D341Med (cell line): Measurements from ENCODE around the gene SSH2.
"Not testable (repeated sequence)": the region's sequence is repeated elsewhere in the genome, so short reads cannot be mapped to it uniquely, and the experiment has no call there.

Experiments
- DNase-seq: peaks from one replicate; pipeline ENCODE4 v3.0.0; 2012; ENCODE audit warnings: low spot score

Gene SSH2

GRCh38 chr17:29874931-29875596, 55.0 kb downstream of the SSH2 start:
- no peak for DNase-seq

GRCh38 chr17:29874358-29874757, 55.7 kb downstream of the SSH2 start:
- DNase-seq, result not testable (repeated sequence)

GRCh38 chr17:29873476-29873875, 56.6 kb downstream of the SSH2 start:
- no peak for DNase-seq

DNA sequence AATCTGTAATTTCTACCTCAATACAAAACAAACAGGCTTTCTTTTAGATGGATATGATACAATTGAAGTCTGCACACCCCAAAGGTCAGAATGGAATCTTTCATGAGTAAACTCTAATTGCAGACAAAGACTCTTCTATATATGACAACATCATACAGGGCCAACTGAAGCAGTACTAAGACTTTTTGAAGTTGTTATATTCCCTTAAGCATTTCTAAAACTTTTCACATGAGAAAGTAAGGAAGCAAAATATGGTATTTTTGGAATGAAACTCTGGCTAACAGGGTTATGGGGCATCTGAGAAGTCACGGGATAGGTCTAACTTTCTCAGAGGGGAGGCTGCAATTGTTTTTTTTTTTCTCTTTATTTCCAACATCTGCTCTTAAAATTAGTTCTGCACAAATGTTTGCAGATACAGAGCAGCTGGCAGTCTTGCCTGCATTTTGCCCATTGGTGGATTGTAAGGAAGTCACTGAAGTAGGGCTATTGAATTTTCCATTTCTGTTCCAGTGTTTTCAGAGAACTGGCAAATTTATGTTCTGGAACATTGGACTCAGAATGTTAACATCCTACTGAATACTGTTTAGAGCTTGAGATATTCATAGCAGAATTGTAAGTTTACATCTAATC, 59.1 kb downstream of the SSH2 start:
- no peak for DNase-seq

GRCh38 chr17:29867643-29868181, 62.3 kb downstream of the SSH2 start:
- peak; percentile 36 for DNase-seq

- no peak for DNase-seq
Observed at GRCh38 chr17:29866746-29867404, 63.2 kb downstream of the SSH2 start.

- DNase-seq, result no peak
Observed at GRCh38 chr17:29864615-29865014, 65.4 kb downstream of the SSH2 start.

GRCh38 chr17:29864123-29864522, 65.9 kb downstream of the SSH2 start:
- DNase-seq, result not testable (repeated sequence)

DNA sequence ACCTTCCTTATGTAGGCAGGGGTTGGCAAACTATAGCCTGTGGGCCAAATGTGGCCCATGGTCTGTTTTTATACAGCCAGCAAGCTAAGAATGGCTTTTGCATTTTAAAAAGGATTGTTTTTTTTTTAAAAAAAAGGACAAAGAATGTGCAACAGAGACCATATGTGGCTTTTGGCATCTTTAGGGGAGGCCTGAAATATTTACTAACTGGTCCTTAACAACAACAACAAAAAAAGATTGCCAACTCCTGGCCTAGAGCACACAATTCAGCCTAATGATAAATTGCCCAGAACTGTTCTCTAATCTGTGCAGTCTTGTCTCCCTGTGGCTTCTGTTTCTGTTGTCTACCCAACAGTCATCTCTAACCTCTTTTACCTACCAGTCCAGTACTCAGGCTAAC, 67.1 kb downstream of the SSH2 start:
- no peak for DNase-seq

DNA sequence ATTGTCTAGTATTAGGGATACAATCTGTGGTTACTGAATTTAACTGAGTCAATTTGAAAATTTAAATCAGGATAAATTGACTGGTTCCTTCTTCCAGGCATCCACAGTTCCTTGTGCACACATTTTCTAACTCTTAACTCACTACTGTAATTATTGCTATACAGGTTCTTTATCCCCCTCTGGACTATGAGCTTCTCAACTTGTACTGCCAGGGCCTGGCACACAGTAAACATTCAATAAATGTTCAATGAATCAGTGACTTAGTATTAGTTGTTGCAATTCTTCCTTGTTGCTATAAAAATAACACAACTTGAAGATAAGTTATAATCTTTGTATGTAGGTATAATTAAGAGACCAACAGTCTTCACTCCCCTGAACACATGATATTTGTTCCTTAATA, 67.9 kb downstream of the SSH2 start:
- no peak for DNase-seq

DNA sequence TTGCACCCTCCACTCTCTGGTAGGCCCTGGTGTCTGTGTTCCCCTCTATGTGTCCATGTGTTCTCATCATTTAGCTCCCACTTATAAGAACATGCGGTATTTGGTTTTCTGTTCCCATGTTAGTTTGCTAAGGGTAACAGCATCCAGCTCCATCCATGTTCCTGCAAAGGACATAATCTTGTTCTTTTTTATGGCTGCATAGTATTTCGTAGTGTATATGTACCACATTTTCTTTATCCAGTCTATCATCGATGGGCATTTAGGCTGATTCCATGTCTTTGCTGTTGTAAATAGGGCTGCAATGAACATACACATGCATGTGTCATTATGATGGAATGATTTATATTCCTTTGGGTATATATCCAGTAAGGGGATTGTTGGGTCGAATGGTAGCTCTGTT, 70.6 kb downstream of the SSH2 start:
- not testable (repeated sequence) for DNase-seq

- DNase-seq, result no peak
Observed at GRCh38 chr17:29857823-29858222, 72.2 kb downstream of the SSH2 start.

DNA sequence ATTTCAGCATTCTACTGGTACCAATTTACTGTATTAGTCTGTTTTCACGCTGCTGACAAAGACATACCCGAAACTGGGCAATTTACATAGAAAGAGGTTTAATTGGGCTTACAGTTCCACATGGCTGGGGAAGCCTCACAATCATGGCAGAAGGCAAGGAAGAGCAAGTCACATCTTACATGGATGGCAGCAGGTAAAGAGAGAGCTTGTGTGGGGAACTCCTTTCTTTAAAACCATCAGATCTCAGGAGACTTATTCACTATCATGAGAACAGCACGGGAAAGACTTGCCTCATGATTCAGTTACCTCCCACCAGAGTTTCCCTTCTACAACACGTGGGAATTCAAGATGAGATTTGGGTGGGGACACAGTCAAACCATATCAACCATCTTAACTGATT, 72.9 kb downstream of the SSH2 start:
- not testable (repeated sequence) for DNase-seq

DNA sequence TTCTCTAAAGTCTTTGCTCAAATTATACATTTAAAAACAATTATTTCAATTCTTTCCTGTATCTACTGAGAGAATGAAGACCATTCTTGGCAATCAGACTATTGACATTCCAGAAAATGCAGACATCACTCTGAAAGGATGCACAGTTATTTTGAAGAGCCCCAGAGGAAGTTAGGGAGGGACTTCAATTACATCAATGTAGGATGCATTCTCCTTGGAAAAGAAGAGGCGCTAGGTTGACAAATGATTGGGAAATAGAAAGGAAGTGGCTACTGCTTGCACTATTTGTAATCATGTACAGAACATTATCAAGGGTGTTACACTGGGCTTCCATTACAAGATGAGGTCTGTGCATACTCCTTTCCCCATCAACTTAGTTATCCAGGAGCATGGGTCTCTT, 74.3 kb downstream of the SSH2 start:
- DNase-seq, result no peak

GRCh38 chr17:29848737-29849136, 81.3 kb downstream of the SSH2 start:
- DNase-seq, result no peak

DNA sequence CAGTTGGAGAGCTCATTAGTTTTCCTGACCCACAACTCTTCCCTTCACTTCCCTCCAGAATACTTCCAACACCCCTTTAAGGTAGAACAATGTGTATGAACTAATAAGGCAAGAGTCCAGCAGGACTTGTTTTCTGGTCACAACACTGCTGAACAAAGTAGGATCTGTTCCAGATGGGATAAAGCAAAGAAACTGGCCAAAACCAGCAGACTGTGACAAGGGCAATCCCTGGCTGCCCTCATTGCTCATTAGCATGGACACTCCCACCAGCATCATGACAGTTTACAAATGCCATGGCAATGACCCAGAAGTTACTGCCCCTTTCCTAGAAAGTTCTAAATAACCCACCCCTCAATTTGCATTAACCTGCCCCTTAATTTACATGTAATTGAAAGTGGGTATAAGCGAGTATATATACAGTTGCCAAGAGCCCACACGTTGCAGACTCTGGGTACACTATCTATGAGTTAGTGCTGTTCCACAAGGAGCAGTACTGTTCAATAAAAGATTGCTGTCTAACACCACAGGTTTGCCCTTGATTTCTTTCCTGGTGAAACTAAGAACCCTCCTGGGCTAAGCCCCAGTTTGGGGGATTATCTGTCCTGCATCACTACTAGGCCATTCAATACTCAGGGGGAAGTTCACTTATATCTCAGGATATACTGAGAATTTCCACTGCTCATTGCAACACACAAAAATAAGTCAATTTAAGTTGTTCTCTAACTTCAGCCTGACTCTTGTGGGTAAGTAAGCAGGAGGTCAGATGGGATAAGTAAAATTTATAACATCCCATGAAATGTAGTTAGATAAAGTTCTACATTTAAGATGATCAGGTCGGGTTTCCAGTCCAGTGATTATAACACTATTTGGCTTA, 82.3 kb downstream of the SSH2 start:
- no peak for DNase-seq

DNA sequence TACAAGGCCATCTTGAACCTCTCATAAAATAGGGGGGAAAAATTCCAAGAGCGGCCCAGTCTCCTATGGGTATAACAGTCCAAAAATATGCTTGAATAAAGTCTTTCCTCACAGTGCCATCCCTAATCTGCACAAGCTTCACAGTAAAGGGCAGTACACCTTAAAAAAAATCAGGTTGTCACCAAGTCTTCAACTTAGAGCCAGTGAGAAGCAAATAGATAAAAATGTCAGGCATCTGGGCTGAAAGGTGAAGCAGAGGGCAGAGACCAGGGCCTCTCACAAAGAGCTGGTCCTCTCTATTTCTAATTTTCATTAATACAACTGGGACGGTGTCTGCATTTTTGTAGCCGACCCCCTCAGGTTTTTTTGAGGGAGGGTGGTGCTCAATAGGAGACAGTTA, 82.9 kb downstream of the SSH2 start:
- DNase-seq, result no peak

GRCh38 chr17:29846298-29846697, 83.7 kb downstream of the SSH2 start:
- DNase-seq, result no peak

GRCh38 chr17:29844339-29845048, 85.5 kb downstream of the SSH2 start:
- peak; percentile 64 for DNase-seq

DNA sequence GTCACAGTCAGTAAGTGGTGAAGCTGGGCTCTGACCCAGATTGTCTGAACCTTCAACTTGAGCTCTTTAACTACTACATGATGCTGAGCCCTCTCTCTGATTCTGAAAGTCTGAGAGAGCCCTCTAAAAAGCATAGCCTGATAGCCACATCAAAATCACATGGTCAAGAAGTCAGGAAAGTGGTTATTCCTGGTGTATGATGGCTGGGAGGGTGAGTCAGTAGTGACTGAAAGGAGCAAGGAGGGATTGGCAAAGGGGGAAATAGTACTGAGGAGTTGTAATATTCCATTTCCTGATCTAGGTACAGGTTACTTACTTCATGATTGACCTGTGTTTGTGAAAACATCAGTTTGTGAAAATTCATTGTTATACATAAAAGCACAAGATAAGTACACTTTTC, 89.1 kb downstream of the SSH2 start:
- no peak for DNase-seq

DNA sequence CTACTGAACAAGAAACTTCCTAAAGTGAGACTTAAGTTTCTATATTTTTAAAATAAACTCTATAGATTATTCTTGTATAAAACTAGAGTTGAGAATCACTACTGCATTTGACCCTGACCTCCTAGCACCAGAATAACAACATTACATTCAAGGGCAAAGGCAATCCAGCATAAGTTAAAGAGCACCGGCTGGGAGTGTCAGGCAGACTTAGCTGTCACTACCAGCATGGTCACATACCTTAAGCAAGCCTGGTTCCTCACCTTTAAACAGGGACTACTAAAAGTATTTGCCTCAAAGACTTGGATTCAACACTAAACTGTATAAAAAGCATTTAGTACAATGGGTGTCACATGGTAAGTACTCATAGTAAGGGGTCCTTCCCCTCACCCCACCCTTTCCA, 90.4 kb downstream of the SSH2 start:
- DNase-seq, result no peak

DNA sequence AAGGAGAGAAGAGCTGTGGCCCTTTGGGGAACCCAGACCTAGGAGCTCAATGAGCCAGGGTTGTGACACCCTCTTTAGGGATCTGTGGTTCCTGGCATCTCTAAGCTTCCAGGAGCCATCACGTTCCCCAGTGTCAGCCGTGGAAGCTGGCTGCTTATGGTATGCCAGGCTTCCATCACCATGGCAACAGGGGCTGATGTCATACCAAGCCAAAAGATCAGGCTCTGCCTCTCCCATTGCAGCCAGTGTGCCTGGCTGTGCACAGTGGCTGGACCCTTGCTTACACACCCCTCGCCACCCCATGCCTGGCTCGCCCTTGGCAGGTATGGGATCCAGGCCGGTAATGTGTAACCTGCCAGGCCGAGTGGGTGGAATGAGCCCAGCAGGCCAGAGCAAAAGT, 91.1 kb downstream of the SSH2 start:
- DNase-seq, result no peak
